H1 (cell line): ENCODE results near the gene HABP4. TPM values are rescaled to one million over a fixed set of nuclear protein-coding genes. Genes with fewer than 3 reads are reported as not detected.

Experiments used
- CTCF ChIA-PET: fragments of 300-600 bp; sonication (Branson Sonifier 250); formaldehyde crosslinking; loops from one replicate; lab custom pipeline; 2021; ENCODE audit not compliant: partially characterized antibody; lab: Charles Lee
- POLR2A ChIA-PET: fragments of 300-600 bp; sonication (Branson Sonifier 250); formaldehyde crosslinking; loops from one replicate; lab custom pipeline; 2021; ENCODE audit warnings: inconsistent platforms; ENCODE audit not compliant: partially characterized antibody; lab: Charles Lee
- DNase-seq, 2 experiments: peaks; one replicate each; pipeline versions ENCODE4 v3.0.0 to v3.0.0-alpha.2; 2010 to 2022; ENCODE audit warnings: low spot score in 2 of 2, low read depth in 1 of 2, mixed read lengths in 1 of 2
- FAIRE-seq: peaks from 2 replicates; lab custom pipeline; 2011; peaks lifted over from hg19 to GRCh38; lab: Jason Lieb, UNC
- H2AFZ ChIP-seq: 2 replicates; pipeline ENCODE4 v1.8.1; 2012; ENCODE audit warnings: low read length, inconsistent platforms
- H2AK5ac ChIP-seq: 2 replicates; pipeline ENCODE4 v1.6.1; 2013; ENCODE audit warnings: low read depth, low read length
- H2BK120ac ChIP-seq: replicated peaks from 2 replicates; pipeline ENCODE3; 2013; ENCODE audit warnings: low read depth, low read length, inconsistent platforms
- H2BK12ac ChIP-seq: 2 replicates; pipeline ENCODE4 v1.6.1; 2013; ENCODE audit warnings: low read depth, low read length
- H2BK15ac ChIP-seq: 2 replicates; pipeline ENCODE4 v1.6.1; 2013; ENCODE audit warnings: low read length
- H2BK20ac ChIP-seq: 2 replicates; pipeline ENCODE4 v1.6.1; 2013; ENCODE audit warnings: low read length
- H2BK5ac ChIP-seq: 2 replicates; pipeline ENCODE4 v1.6.1; 2013; ENCODE audit warnings: low read depth, low read length
- H3K14ac ChIP-seq: 2 replicates; pipeline ENCODE4 v1.6.1; 2013; ENCODE audit warnings: inconsistent platforms; ENCODE audit not compliant: insufficient read length
- H3K18ac ChIP-seq: 2 replicates; pipeline ENCODE4 v1.6.1; 2013; ENCODE audit warnings: low read length; ENCODE audit errors: extremely low read depth
- H3K23ac ChIP-seq: 2 replicates; pipeline ENCODE4 v1.6.1; 2013; ENCODE audit warnings: inconsistent platforms; ENCODE audit not compliant: insufficient read length
- H3K23me2 ChIP-seq: 2 replicates; pipeline ENCODE4 v1.6.1; 2013; ENCODE audit warnings: low read depth, low read length
- H3K27ac ChIP-seq: 2 replicates; pipeline ENCODE4 v1.6.1; 2011; ENCODE audit warnings: low read depth, low read length, inconsistent platforms
- H3K27me3 ChIP-seq, 4 experiments: replicated peaks in 1 of 4; 1 replicate in 1 of 4; 2 replicates in 3 of 4; pipeline versions ENCODE4 v1.6.1 to v1.8.1; 2011 to 2013; ENCODE audit warnings: low read length in 3 of 4, mild to moderate bottlenecking in 3 of 4, inconsistent platforms in 2 of 4, mixed read lengths in 2 of 4, moderate library complexity in 1 of 4; ENCODE audit not compliant: control insufficient read depth in 3 of 4, insufficient read depth in 3 of 4; ENCODE audit errors: extremely low read depth in 1 of 4
- H3K36me3 ChIP-seq, 4 experiments: 2 replicates each; pipeline versions ENCODE4 v1.6.1 to v1.8.1; 2011 to 2013; ENCODE audit warnings: mild to moderate bottlenecking in 4 of 4, low read length in 3 of 4, moderate library complexity in 2 of 4, control low read depth in 1 of 4, inconsistent platforms in 1 of 4; ENCODE audit not compliant: insufficient read depth in 4 of 4, control insufficient read depth in 2 of 4
- H3K4ac ChIP-seq: replicated peaks from 2 replicates; pipeline ENCODE3; 2013; ENCODE audit warnings: low read length, low read depth, mixed read lengths, inconsistent platforms; ENCODE audit not compliant: insufficient read length
- H3K4me1 ChIP-seq, 4 experiments: replicated peaks in 1 of 4; 1 replicate in 1 of 4; 2 replicates in 3 of 4; pipeline versions ENCODE4 v1.6.1 to v1.8.1; 2011 to 2013; ENCODE audit warnings: low read length in 3 of 4, inconsistent platforms in 2 of 4, mixed read lengths in 1 of 4; ENCODE audit not compliant: insufficient read depth in 4 of 4, control insufficient read depth in 3 of 4
- H3K4me2 ChIP-seq, 2 experiments: 2 replicates each; pipeline versions ENCODE4 v1.6.1 to v1.8.1; 2011 to 2013; ENCODE audit warnings: low read depth in 2 of 2, low read length in 2 of 2, control low read depth in 1 of 2, inconsistent platforms in 1 of 2, mild to moderate bottlenecking in 1 of 2; ENCODE audit not compliant: insufficient read depth in 1 of 2
- H3K4me3 ChIP-seq, 4 experiments: fragments of 200-600, 300-600 bp in 1 of 4; sonication (generic), shearing (Covaris generic), sonication (Bioruptor Twin) in 1 of 4; 2 replicates each; pipeline versions ENCODE4 v1.5.1 to v1.8.1; 2011 to 2016; ENCODE audit warnings: low read length in 4 of 4, low read depth in 3 of 4, control low read depth in 2 of 4, inconsistent platforms in 2 of 4, mild to moderate bottlenecking in 2 of 4, mixed read lengths in 1 of 4, moderate library complexity in 1 of 4; ENCODE audit not compliant: insufficient read depth in 2 of 4; ENCODE audit errors: extremely low read depth in 1 of 4
- H3K56ac ChIP-seq: replicated peaks from 2 replicates; pipeline ENCODE3; 2013; ENCODE audit warnings: low read depth, mild to moderate bottlenecking, mixed read lengths, low read length, inconsistent platforms; ENCODE audit not compliant: insufficient read length
- H3K79me1 ChIP-seq: 2 replicates; pipeline ENCODE4 v1.6.1; 2013; ENCODE audit warnings: low read depth, low read length, control low read depth
- H3K79me2 ChIP-seq, 2 experiments: 2 replicates each; pipeline versions ENCODE4 v1.6.1 to v1.8.1; 2012 to 2013; ENCODE audit warnings: low read length in 2 of 2, mild to moderate bottlenecking in 2 of 2, inconsistent platforms in 1 of 2; ENCODE audit not compliant: insufficient read depth in 2 of 2, control insufficient read depth in 1 of 2
- H3K9ac ChIP-seq, 4 experiments: replicated peaks in 1 of 4; 1 replicate in 1 of 4; 2 replicates in 3 of 4; pipeline versions ENCODE4 v1.6.1 to v1.8.1; 2011 to 2013; ENCODE audit warnings: low read depth in 3 of 4, low read length in 3 of 4, control low read depth in 2 of 4, mild to moderate bottlenecking in 2 of 4, moderate library complexity in 2 of 4, inconsistent platforms in 1 of 4; ENCODE audit errors: extremely low read depth in 1 of 4
- H3K9me3 ChIP-seq, 2 experiments: 2 replicates each; pipeline versions ENCODE4 v1.6.1 to v1.8.1; 2012 to 2013; ENCODE audit warnings: mild to moderate bottlenecking in 2 of 2, moderate library complexity in 2 of 2, control low read depth in 1 of 2, inconsistent platforms in 1 of 2, low read depth in 1 of 2, low read length in 1 of 2, mixed read lengths in 1 of 2; ENCODE audit not compliant: insufficient read depth in 2 of 2
- H4K20me1 ChIP-seq, 2 experiments: replicated peaks in 1 of 2; 2 replicates each; pipeline versions ENCODE3 to v1.8.1; 2011 to 2013; ENCODE audit warnings: inconsistent platforms in 2 of 2, low read length in 2 of 2, mild to moderate bottlenecking in 1 of 2; ENCODE audit not compliant: insufficient read depth in 2 of 2, control insufficient read depth in 1 of 2
- H4K5ac ChIP-seq: 2 replicates; pipeline ENCODE4 v1.6.1; 2013; ENCODE audit warnings: low read length, low read depth, mixed read lengths, inconsistent platforms; ENCODE audit not compliant: insufficient read length
- H4K8ac ChIP-seq: 2 replicates; pipeline ENCODE4 v1.8.0; 2013; ENCODE audit warnings: mild to moderate bottlenecking, moderate library complexity, low read length, inconsistent platforms; ENCODE audit not compliant: insufficient read depth; ENCODE audit errors: extremely low read depth
- H4K91ac ChIP-seq: replicated peaks from 2 replicates; pipeline ENCODE3; 2013; ENCODE audit warnings: low read length, mixed read lengths, inconsistent platforms; ENCODE audit not compliant: insufficient read length
- CEBPB ChIP-seq: IDR thresholded peaks from 2 replicates; pipeline ENCODE4 v1.6.1; 2012; ENCODE audit warnings: low read depth, low read length
- CHD1 ChIP-seq: IDR thresholded peaks from 2 replicates; pipeline ENCODE4 v1.6.1; 2012; ENCODE audit warnings: low read depth, low read length, improper control_type of control experiment
- CTCF ChIP-seq, 3 experiments: IDR thresholded peaks; 1 replicate in 2 of 3; 2 replicates in 1 of 3; pipeline versions ENCODE4 v1.5.1 to v1.6.1; 2011; ENCODE audit warnings: low read length in 3 of 3, mild to moderate bottlenecking in 3 of 3, inconsistent platforms in 2 of 3, low read depth in 1 of 3, moderate library complexity in 1 of 3; ENCODE audit not compliant: insufficient read depth in 1 of 3; ENCODE audit errors: control extremely low read depth in 1 of 3
- HDAC2 ChIP-seq, 2 experiments: fragments of 300-600 bp in 1 of 2; sonication (generic) in 1 of 2; IDR thresholded peaks; 2 replicates each; pipeline ENCODE4 v1.6.1; 2011 to 2012; ENCODE audit warnings: low read depth in 2 of 2, low read length in 2 of 2, mild to moderate bottlenecking in 2 of 2, moderate library complexity in 2 of 2, borderline replicate concordance in 1 of 2, inconsistent platforms in 1 of 2
- MAFK ChIP-seq: IDR thresholded peaks from 2 replicates; pipeline ENCODE4 v1.6.1; 2012; ENCODE audit warnings: low read depth, mild to moderate bottlenecking, improper control_type of control experiment, low read length
- POU5F1 ChIP-seq: IDR thresholded peaks from 2 replicates; pipeline ENCODE4 v1.6.1; 2011; ENCODE audit warnings: low read depth, mild to moderate bottlenecking, low read length, moderate library complexity
- SAP30 ChIP-seq: fragments of 300-600 bp; sonication (generic); IDR thresholded peaks from 2 replicates; pipeline ENCODE4 v1.7.1; 2012; ENCODE audit warnings: low read length, moderate library complexity, mild to moderate bottlenecking, inconsistent platforms; ENCODE audit not compliant: insufficient read depth, insufficient replicate concordance
- SIRT6 ChIP-seq: IDR thresholded peaks from one replicate; pipeline ENCODE4 v1.7.1; 2012; ENCODE audit warnings: low read length, inconsistent platforms
- TEAD4 ChIP-seq: IDR thresholded peaks from 2 replicates; pipeline ENCODE4 v1.6.1; 2012; ENCODE audit warnings: low read depth, low read length, inconsistent platforms, mixed read lengths
- WGBS, 2 experiments: shearing (Covaris generic) in 1 of 2; methylation state at CpG; one replicate each; pipeline versions ENCODE4 v1.1.6 to v1.1.7; 2013 to 2015; ENCODE audit warnings: low lambda C conversion rate in 2 of 2, mixed read lengths in 2 of 2, inconsistent platforms in 1 of 2, low coverage in 1 of 2, missing lambda C conversion rate in 1 of 2; ENCODE audit not compliant: insufficient replicate concordance in 2 of 2, insufficient coverage in 1 of 2, insufficient read length in 1 of 2; ENCODE audit errors: extremely low coverage in 1 of 2, missing lambda C conversion rate in 1 of 2; 5-methylcytosine and 5-hydroxymethylcytosine counted together
- polyA plus RNA-seq, 7 experiments: library from polyadenylated mRNA; depleted of rRNA in 3 of 7; stranded (reverse) in 5 of 7; unstranded in 2 of 7; fragments of >200 nt in 5 of 7; fragments of 200-250 nt in 2 of 7; gene quantifications; 1 replicate in 5 of 7; 2 replicates in 1 of 7; 4 replicates in 1 of 7; pipeline versions ENCODE4 v1.2.1 to v1.2.3, GENCODE V29; 2011 to 2013; ENCODE audit warnings: missing spikeins in 2 of 7, mixed read lengths in 2 of 7
- total RNA-seq: library from RNA; stranded (reverse); fragmentation: NEBNext Ultra II Directional; extraction: Animal tissue kit (Norgen Biotek cat#: 25700); gene quantifications from 2 replicates; pipeline ENCODE4 v1.2.1, GENCODE V29; 2021
- TF ChIP-seq, protein P1 (sequence below): IDR thresholded peaks from 2 replicates; pipeline ENCODE4 v1.6.1; 2012; ENCODE audit warnings: low read length, inconsistent platforms

Gene HABP4
- total and polyA plus RNA-seq, 2 of the 8 experiments (the other 6 are each of a cell fraction or from before 2014, with no cell fraction given), result 3.3 to 11.2 TPM

- Histone ChIP-seq H3K79me2 (no peaks in the 10 kb centered on the region), H3K27ac (no peak overlapping the region), H3K27me3 (no peaks in the 10 kb centered on the region), H2AFZ (no peak overlapping the region), H4K5ac (no peak overlapping the region), H4K20me1 (no peaks in the 10 kb centered on the region), H4K8ac (no peak overlapping the region), H3K36me3 (peaks cover 0 to 4% (median 0%) of the 10 kb centered on the region in 4 experiments; a peak in 2 of 8 replicates), H3K14ac (no peak overlapping the region), H3K4ac (no peak overlapping the region), H2BK20ac (no peak overlapping the region), H2BK12ac (no peak overlapping the region), H2BK5ac (no peak overlapping the region), H3K9me3 (no peaks in the 10 kb centered on the region), H3K4me2 (no peak overlapping the region), H3K9ac (no peak overlapping the region), H2BK15ac (no peak overlapping the region), H3K18ac (no peak overlapping the region), H3K23me2 (no peaks in the 10 kb centered on the region), H3K4me3 (no peak overlapping the region), H3K56ac (no peak overlapping the region), H3K4me1 (no peaks in the 10 kb centered on the region), H2AK5ac (no peak overlapping the region), H4K91ac (no peak overlapping the region), H2BK120ac (no peak overlapping the region), H3K23ac (no peak overlapping the region), H3K79me1 (no peaks in the 10 kb centered on the region)
- ChIA-PET POLR2A (interaction anchor here (0.6 to 1.4 kb wide), 2 partner anchors 10 to 180 kb away, joined by 3 read pairs; no protein-coding TSS in a partner anchor), CTCF (interaction anchor here (1.1 to 1.3 kb wide), 2 partner anchors 8 to 156 kb away, joined by 3 to 4 read pairs; no protein-coding TSS in a partner anchor)
- DNase-seq (no peak), FAIRE-seq (no peak)
- WGBS, 2 experiments, result 60% methylated on average over 4 of the region's 4 CpGs; no CpG with 5 or more reads in 1 of the 2 experiments
- TF ChIP-seq POU5F1 (no peak), SAP30 (no peak), TEAD4 (no peak), SIRT6 (no peak), CTCF (IDR thresholded peaks at IDR 0.05; ENCODE audit: control extremely low read depth in 1 of 3, insufficient read depth in 1 of 3, low read depth in 1 of 3, low read length in 3 of 3) (no peak), CEBPB (no peak), HDAC2 (IDR thresholded peaks at IDR 0.05; ENCODE audit: borderline replicate concordance in 1 of 2, low read depth in 2 of 2, low read length in 2 of 2) (no peak), CHD1 (no peak), MAFK (no peak)
- TF ChIP-seq, protein P1, sequence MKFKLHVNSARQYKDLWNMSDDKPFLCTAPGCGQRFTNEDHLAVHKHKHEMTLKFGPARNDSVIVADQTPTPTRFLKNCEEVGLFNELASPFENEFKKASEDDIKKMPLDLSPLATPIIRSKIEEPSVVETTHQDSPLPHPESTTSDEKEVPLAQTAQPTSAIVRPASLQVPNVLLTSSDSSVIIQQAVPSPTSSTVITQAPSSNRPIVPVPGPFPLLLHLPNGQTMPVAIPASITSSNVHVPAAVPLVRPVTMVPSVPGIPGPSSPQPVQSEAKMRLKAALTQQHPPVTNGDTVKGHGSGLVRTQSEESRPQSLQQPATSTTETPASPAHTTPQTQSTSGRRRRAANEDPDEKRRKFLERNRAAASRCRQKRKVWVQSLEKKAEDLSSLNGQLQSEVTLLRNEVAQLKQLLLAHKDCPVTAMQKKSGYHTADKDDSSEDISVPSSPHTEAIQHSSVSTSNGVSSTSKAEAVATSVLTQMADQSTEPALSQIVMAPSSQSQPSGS, result no peak
These were observed 60.3 kb downstream of the HABP4 start for GRCh38 chr9:96510258-96510657.
